Fibroblast of the conjunctiva (primary cell): Measurements from ENCODE around the gene USP32.
"Not testable (repeated sequence)": the region's sequence is repeated elsewhere in the genome, so short reads cannot be mapped to it uniquely, and the experiment has no call there.

ENCODE experiments used
- DNase-seq: peaks from one replicate; pipeline ENCODE4 v3.0.0-alpha.2; 2010; ENCODE audit warnings: low read depth

The USP32 gene

GRCh38 chr17:60333072-60333471 lies 58.9 kb downstream of the USP32 start:
- not testable (repeated sequence) for DNase-seq

DNA sequence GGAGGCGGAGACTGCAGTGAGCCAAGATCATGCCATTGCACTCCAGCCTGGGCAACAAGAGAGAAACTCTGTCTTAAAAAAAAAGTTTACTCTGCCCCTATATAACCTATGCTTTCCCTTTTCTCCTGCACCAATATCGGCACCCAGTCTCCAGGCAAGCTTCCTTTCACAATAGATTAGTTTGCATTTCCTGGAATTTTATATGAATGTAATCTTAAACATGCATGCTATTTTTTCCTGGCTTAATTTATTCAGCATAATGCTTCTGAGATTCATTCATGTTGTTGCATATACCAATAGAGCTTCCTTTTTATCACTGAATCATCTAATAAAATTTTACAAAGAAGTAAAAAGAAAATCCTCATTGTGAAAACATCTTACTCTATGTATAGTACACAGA lies 59.4 kb downstream of the USP32 start:
- no peak for DNase-seq

DNA sequence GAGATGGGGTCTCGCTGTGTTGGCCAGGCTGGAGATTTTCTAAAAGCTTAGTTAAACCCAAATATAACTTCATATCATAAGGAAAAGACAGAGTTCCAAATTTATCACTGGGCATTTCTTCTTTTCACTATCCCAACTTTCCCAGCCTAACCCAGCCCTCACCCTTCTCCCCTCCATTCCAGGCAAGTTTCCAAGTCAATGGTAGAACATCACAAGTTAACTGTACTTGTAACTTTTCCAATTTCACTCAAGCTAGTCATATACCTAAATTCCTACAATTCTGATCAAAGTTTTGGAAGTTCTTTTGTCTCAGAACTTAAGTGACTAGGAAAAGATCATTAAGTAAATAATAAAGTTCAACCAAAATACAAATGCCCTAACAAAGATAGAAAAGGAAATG lies 61.2 kb downstream of the USP32 start:
- DNase-seq: no peak

GRCh38 chr17:60328679-60329078 lies 63.3 kb downstream of the USP32 start:
- no peak for DNase-seq

GRCh38 chr17:60327901-60328273 lies 64.0 kb downstream of the USP32 start:
- DNase-seq: no peak

DNA sequence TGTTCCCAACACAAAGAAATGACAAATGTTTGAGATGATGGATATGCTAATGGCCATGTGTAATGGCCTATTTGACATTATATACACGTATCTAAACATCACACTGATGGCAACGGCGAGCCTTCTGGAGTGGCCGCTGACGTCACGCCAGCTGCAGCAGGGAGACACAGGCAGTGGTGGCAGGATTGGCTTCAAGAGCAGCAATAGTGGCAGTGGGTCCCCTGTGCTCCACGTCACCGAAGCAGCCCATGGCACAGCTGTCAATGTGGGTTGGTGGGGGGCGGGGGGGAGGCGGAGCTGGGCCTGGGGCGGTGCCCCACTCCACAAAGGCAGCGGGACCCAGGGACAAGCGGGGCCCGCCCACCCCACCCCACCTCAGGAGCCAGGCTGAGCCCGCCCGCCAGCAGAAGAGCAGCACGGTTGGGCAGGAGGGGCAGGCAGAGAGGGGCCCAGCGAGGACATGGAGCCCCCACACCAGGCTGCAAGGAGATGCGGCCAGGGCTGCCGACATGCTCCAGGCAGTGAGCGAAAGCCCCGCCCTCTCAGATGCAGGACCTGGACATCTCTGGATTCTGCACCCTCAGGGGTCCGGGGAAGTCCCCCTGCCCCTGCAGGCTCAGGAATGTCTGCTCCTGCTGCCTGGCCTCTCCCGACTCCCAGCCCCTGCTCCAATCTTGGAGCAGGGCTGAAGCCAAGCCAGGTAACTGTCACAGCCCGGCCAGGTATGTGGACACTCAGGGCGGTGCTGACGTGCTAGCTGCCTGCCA lies 64.6 kb downstream of the USP32 start:
- DNase-seq: no peak

GRCh38 chr17:60326702-60327101 lies 65.2 kb downstream of the USP32 start:
- no peak for DNase-seq

- no peak for DNase-seq
Measured at GRCh38 chr17:60325730-60326524, 66.0 kb downstream of the USP32 start.

- DNase-seq: no peak
Measured at GRCh38 chr17:60323754-60324153, 68.2 kb downstream of the USP32 start.

DNA sequence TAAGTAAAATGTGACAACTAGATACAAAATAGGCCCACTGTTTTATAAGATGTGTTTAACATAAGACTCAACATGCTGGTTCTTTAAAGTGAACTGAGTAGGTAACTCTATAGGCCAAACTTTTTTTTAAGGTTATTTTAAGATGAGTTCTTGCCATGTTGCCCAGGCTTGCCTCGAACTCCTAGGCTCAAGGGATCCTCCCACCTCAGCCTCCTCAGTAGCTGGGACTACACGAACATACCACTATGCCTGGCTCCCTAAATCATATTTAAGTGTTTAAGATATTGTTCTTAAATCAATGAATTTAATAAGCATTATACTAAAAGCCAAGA lies 69.9 kb downstream of the USP32 start:
- DNase-seq: no peak

DNA sequence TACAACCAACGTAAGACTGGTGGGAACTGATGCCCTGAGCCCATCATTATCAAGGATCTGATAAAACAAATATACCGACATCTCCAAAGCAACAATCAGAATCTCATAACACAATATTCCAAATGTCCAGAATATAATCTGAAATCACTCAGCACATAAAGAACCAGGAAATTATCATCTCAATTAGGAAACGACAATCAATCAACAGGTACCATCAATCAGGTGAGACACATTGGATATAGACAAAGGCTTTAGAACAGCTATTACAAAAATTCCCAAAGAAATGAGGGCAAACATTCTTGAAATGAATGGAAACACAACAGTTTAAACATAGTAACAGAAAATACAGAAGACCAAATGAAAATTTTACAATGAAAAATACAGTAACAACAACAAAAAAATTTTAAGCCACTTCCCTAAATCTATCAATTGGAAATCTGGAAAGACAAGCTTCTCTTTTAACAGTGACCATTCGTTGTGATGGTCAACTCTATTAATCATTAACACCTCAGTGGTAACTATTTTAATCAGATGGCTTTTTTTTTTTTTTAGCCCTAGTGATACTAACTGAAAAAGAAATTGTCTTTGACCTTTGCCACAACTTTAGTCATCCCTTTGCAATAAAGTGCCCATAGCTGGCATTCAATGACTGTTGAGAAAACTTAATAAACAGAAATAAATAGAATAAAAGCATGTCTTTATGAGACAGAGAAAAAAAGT lies 70.4 kb downstream of the USP32 start:
- no peak for DNase-seq

GRCh38 chr17:60318830-60319229 lies 73.1 kb downstream of the USP32 start:
- no peak for DNase-seq

DNA sequence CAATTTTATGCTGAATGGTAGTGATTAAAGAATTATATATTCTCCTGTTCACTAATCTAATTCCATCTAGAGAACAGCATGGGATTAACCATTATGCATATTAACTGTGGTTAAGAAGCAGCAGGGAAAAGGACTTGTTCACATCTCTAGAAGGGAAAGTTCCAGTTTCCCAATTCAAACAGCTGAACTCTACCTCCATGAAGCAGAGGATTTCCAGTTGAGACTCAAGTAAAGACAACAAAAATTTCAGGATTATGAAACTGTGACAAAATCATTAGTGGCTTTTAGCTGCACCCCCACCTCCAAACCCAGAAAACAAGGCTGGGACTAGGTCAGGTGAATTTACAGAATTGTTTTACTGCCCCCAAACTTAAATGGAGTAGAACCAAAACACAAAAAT lies 73.6 kb downstream of the USP32 start:
- no peak for DNase-seq

- no peak for DNase-seq
Measured at GRCh38 chr17:60315650-60316049, 76.3 kb downstream of the USP32 start.

GRCh38 chr17:60314900-60315299 lies 77.0 kb downstream of the USP32 start:
- not testable (repeated sequence) for DNase-seq

DNA sequence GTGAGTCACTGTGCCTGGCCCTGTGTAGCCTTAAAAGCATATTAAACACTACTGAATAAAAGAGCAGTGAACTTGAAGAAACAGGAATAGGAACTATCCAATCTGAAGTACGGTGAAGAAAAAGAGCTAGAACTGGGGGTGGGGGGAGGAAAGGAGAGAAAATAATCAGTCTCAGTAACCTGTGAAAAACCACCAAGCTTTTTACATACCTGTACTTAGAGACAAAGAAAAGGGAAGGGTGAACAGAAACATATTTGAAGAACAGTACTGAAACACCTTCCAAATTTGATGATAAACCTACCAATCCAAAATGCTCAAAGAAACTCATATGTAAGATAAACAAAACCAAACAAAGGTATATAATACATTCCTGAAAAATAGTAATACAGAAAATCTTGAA lies 77.5 kb downstream of the USP32 start:
- no peak for DNase-seq

DNA sequence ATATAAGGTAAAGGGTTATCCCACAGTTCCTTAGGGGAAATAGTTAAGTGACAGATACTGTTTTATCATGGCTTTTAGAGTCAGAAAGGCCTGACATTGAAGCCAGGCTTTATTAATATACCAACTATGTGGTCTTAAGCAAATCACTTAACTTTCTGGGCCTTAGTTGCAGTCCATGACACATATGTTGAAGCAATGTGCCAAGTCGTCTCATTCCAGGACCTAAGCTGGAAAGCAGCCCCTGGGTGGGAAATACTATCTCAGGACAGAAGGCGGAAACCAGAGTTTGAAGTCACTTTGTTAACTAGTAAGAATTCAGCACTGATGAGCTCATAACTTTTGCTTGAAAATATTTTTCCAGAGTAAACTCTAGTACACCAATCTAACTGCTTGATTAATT lies 80.0 kb downstream of the USP32 start:
- peak; percentile 36 for DNase-seq

- DNase-seq: no peak
Measured at GRCh38 chr17:60311186-60311585, 80.7 kb downstream of the USP32 start.

DNA sequence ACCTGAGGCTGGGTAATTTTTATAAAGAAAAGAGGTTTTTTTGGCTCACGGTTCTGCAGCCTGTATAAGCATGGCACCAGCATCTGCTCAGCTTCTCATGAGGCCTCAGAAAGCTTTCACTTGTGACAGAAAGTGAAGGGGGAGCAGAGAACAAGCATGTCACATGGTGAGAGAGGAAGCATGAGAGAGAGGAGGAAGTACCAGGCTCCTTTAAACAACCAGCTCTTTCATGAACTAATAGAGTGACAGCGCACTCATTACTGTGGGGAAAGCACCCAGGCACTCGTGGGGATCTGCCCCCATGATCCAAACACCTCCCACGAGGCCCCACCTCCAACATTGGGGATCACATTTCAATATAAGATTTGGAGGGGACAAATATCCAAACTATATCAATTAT lies 86.8 kb downstream of the USP32 start:
- no peak for DNase-seq

DNA sequence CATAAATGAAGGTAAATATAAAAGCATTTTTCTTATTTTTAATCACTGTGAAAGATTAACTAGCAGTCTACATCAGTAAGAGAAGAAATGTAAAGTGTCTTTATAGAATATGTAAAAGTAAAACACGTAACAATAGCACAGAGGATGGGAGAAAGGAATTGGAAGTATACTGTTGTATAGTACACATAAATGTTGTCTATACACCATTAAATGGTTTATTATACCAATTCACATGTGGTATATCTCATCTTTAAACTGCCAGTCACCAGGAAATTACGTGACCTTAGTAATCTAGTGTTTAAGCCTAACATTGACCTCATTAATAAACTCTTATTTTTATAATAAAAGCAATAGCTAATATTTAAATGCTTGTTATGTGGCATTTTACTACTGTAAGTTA lies 87.4 kb downstream of the USP32 start:
- DNase-seq: no peak

DNA sequence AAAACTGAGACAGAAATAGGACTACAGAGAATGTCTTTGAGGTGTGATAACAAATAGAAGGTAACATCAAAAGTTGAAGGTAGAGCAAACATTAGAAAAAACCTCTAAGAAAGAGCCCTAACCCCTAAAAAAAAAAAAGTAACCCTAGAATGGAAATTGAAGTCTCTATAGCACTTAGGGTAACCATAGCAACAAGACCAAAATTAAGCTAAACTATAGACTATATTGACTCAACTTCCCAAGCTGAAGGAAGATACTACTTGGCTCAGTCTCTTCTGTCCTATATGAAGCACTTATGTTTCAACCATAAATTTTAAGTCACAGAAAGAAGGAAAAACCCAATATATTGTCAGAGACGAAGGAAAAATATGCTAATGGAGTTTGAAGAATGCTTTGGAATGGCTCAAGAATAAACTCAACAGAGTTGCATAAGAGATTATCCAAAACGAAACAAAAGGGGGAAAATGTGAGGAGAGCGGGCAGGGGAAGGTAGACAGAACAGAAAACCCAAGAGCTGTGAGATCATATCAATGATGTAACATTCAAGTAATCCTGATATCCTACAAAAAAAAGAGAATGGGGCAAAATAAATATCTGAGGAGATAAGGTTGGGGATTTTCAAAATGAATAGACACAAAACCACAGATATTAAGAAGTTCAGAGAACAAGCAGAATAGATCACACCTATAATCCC lies 88.4 kb downstream of the USP32 start:
- no peak for DNase-seq

DNA sequence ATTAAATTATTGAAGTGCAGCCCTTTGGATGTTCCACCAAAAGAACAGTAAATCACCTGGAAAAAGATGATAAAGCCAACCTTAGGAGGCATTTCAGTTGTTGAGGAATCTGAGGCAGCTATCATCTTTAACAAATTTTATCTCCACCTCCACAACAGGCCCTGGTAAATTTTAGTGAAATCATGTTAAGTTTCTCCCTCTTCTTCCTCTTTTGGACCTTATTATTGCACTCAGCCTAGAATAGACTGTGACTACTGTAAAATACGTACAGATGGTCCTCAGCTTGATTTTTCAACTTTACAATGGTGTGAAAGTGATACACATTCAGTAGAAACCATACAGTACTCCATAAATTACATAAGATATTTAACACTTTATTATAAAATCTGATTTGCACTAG lies 90.3 kb downstream of the USP32 start:
- DNase-seq: no peak

- DNase-seq: no peak
Measured at GRCh38 chr17:60300949-60301348, 91.0 kb downstream of the USP32 start.
